NOMO-1 treated with DMSO at 0.1 percent for 48 hours (cell line): ENCODE measurements around the gene COG5.
"Not testable (repeated sequence)": the region's sequence is repeated elsewhere in the genome, so short reads cannot be mapped to it uniquely, and the experiment has no call there.

ENCODE experiments used
- DNase-seq: peaks from one replicate; lab custom pipeline; 2025; ENCODE audit not compliant: unreplicated experiment; lab: John Stamatoyannopoulos, UW

COG5 gene

GRCh38 chr7:107234436-107234835 lies 329.3 kb downstream of the COG5 start:
- no peak for DNase-seq

GRCh38 chr7:107233981-107234380 lies 329.7 kb downstream of the COG5 start:
- no peak for DNase-seq

- no peak for DNase-seq
Observed at GRCh38 chr7:107233174-107233573, 330.5 kb downstream of the COG5 start.

GRCh38 chr7:107232568-107233090 lies 331.1 kb downstream of the COG5 start:
- DNase-seq = no peak

- DNase-seq = no peak
Observed at GRCh38 chr7:107230334-107230733, 333.4 kb downstream of the COG5 start.

GRCh38 chr7:107228291-107228690 lies 335.4 kb downstream of the COG5 start:
- DNase-seq = no peak

GRCh38 chr7:107224374-107225223 lies 339.1 kb downstream of the COG5 start:
- DNase-seq = no peak

GRCh38 chr7:107220806-107221205 lies 342.9 kb downstream of the COG5 start:
- DNase-seq = not testable (repeated sequence)

- DNase-seq = no peak
Observed at GRCh38 chr7:107220356-107220755, 343.4 kb downstream of the COG5 start.

- no peak for DNase-seq
Observed at GRCh38 chr7:107219563-107220244, 344.0 kb downstream of the COG5 start.

GRCh38 chr7:107213945-107214344 lies 349.8 kb downstream of the COG5 start:
- DNase-seq = no peak

GRCh38 chr7:107213193-107213788 lies 350.4 kb downstream of the COG5 start:
- no peak for DNase-seq

GRCh38 chr7:107212725-107213124 lies 351.0 kb downstream of the COG5 start:
- DNase-seq = no peak

GRCh38 chr7:107210400-107210799 lies 353.3 kb downstream of the COG5 start:
- DNase-seq = no peak

GRCh38 chr7:107209565-107209964 lies 354.2 kb downstream of the COG5 start:
- DNase-seq = no peak

- DNase-seq = no peak
Observed at GRCh38 chr7:107208563-107208962, 355.2 kb downstream of the COG5 start.

- DNase-seq = no peak
Observed at GRCh38 chr7:107208024-107208521, 355.6 kb downstream of the COG5 start.

GRCh38 chr7:107207459-107207858 lies 356.3 kb downstream of the COG5 start:
- no peak for DNase-seq

- no peak for DNase-seq
Observed at GRCh38 chr7:107206706-107207105, 357.0 kb downstream of the COG5 start.

- no peak for DNase-seq
Observed at GRCh38 chr7:107206136-107206535, 357.6 kb downstream of the COG5 start.

- DNase-seq = no peak
Observed at GRCh38 chr7:107203607-107204006, 360.1 kb downstream of the COG5 start.
